A673 (cell line): Measurements from ENCODE around the gene TMEM272.

Experiments
- EZH2 ChIP-seq: fragments of 200-600 bp; sonication (generic); IDR thresholded peaks from 2 replicates; pipeline ENCODE4 v1.6.1; 2017; ENCODE audit warnings: borderline replicate concordance, low read depth, mild to moderate bottlenecking, mixed read lengths, antibody characterized with exemption, low read length; ENCODE audit not compliant: poor library complexity, severe bottlenecking
- TF ChIP-seq, protein P1 (sequence below): fragments of 300-800, 200-600 bp; sonication (generic); conservative IDR thresholded peaks from 2 replicates; pipeline ENCODE4 v1.5.1; 2017; ENCODE audit warnings: low read depth, mild to moderate bottlenecking, antibody characterized with exemption, low read length, moderate library complexity, mixed read lengths

DNA sequence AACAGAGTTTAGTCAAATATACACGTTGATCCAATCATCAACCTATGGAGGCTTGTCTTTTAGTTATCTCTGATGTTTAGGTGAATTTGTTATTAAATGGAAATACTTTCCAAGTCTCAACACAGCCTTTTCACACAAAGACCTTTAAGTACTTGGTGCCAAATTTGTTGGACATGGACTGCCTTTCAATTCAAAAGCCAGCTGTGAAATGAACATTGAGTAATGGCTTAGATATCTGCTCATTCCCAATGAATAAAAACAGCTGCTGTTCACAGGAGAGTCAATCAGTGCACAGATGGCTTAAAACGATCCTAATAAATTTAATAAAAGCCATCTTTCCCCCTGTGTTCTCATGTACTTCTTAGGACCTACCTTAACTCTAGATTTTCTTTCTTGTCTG lies 21.1 kb downstream of the TMEM272 start:
- TF ChIP-seq, protein P1, sequence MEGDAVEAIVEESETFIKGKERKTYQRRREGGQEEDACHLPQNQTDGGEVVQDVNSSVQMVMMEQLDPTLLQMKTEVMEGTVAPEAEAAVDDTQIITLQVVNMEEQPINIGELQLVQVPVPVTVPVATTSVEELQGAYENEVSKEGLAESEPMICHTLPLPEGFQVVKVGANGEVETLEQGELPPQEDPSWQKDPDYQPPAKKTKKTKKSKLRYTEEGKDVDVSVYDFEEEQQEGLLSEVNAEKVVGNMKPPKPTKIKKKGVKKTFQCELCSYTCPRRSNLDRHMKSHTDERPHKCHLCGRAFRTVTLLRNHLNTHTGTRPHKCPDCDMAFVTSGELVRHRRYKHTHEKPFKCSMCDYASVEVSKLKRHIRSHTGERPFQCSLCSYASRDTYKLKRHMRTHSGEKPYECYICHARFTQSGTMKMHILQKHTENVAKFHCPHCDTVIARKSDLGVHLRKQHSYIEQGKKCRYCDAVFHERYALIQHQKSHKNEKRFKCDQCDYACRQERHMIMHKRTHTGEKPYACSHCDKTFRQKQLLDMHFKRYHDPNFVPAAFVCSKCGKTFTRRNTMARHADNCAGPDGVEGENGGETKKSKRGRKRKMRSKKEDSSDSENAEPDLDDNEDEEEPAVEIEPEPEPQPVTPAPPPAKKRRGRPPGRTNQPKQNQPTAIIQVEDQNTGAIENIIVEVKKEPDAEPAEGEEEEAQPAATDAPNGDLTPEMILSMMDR: no peak
- no peak for TF ChIP-seq EZH2
